Right lobe of liver (tissue), 4 donors: ENCODE results near the gene TBXA2R.

Source experiments
- CTCF ChIP-seq, 4 donors: fragments of 200-600 bp in 3 of 4; fragments of 450-650 bp in 1 of 4; IDR thresholded peaks; one replicate each; pipeline versions ENCODE4 v1.5.1 to v1.8.0; 2016 to 2022; ENCODE audit warnings: antibody characterized with exemption in 4 of 4, mild to moderate bottlenecking in 2 of 4
- POLR2A ChIP-seq: fragments of 450-650 bp; IDR thresholded peaks from one replicate; pipeline ENCODE4 v1.6.1; 2017; ENCODE audit warnings: antibody characterized with exemption, mild to moderate bottlenecking
- donor health status: DM: no; HTN: no; CAD: no.
- donor health status: DM: no; HTN: no; CAD: no.
- donor health status: DM: no; HTN: yes; CAD: no.

DNA sequence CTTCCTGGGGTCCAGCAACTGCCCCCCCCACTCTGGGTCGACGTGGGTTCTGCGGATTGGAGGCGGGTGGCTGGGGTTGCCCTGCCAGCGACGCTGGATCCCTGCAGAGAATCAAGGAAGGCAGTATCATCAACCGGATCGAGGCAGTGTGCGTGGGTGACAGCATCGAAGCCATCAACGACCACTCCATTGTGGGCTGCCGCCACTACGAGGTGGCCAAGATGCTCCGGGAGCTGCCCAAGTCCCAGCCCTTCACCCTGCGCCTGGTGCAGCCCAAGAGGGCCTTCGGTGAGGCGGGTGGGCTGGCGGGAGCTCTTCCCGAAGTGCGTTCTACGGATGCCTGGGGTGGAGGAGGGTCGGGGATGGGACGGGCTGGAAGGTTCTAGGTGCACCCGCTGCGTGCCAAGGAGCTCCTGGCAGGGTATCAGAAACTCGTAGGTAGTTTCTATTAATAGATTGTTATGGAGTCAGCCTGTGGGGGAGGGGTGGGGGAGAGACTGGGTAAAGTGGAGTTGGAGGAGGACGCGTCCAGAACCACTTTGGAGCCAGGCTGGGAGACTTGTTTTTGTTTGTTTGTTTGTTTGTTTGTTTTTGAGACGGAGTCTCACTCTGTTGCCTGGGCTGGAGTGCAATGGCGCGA lies 19.8 kb downstream of the TBXA2R start:
- TF ChIP-seq CTCF (IDR thresholded peaks at IDR 0.05) (no peak), POLR2A (no peak)
